Transverse colon (tissue), 4 donors: ENCODE results near the gene OPN3. TPM values are rescaled to one million over a fixed set of nuclear protein-coding genes. Genes with fewer than 3 reads are reported as not detected.

Experiments
- DNase-seq: peaks from one replicate; pipeline ENCODE4 v3.0.0-alpha.2; 2019
- H3K27ac ChIP-seq, 4 donors: fragments of 200-600 bp; sonication (generic); 2 replicates each; pipeline ENCODE4 v1.5.1; 2016 to 2018; ENCODE audit warnings: inconsistent platforms in 4 of 4
- H3K27me3 ChIP-seq: fragments of 200-600 bp; sonication (generic); 2 replicates; pipeline ENCODE4 v1.5.1; 2017; ENCODE audit warnings: inconsistent platforms
- H3K36me3 ChIP-seq, 4 donors: fragments of 200-600 bp; sonication (generic); 2 replicates each; pipeline ENCODE4 v1.5.1; 2017 to 2019; ENCODE audit warnings: inconsistent platforms in 4 of 4
- H3K4me1 ChIP-seq, 4 donors: fragments of 200-600 bp; sonication (generic); 2 replicates each; pipeline ENCODE4 v1.5.1; 2017 to 2020; ENCODE audit warnings: inconsistent platforms in 4 of 4
- H3K4me3 ChIP-seq, 4 donors: fragments of 200-600 bp; sonication (generic); 1 replicate in 1 of 4; 2 replicates in 3 of 4; pipeline versions ENCODE4 v1.5.1 to v1.6.1; 2017 to 2019; ENCODE audit warnings: inconsistent platforms in 4 of 4
- H3K9me3 ChIP-seq, 2 donors: fragments of 200-600 bp; sonication (generic); 2 replicates each; pipeline ENCODE4 v1.5.1; 2017 to 2019; ENCODE audit warnings: inconsistent platforms in 2 of 2
- CTCF ChIP-seq, 5 experiments: fragments of 200-600 bp in 3 of 5; fragments of 450-650 bp in 2 of 5; sonication (generic) in 3 of 5; IDR thresholded peaks; 1 replicate in 2 of 5; 2 replicates in 3 of 5; pipeline ENCODE4 v1.5.1; 2016 to 2017; ENCODE audit warnings: antibody characterized with exemption in 5 of 5, inconsistent platforms in 3 of 5, mild to moderate bottlenecking in 2 of 5, moderate library complexity in 1 of 5
- EP300 ChIP-seq: sonication (generic); formaldehyde crosslinking; IDR thresholded peaks from one replicate; pipeline ENCODE4 v1.6.1; 2017; ENCODE audit warnings: antibody characterized with exemption, low read depth
- POLR2A ChIP-seq: fragments of 450-650 bp; IDR thresholded peaks from one replicate; pipeline ENCODE4 v1.6.1; 2016; ENCODE audit warnings: antibody characterized with exemption, mild to moderate bottlenecking, moderate library complexity
- POLR2AphosphoS5 ChIP-seq, 3 donors: sonication (generic); formaldehyde crosslinking; IDR thresholded peaks; one replicate each; pipeline ENCODE4 v1.6.1; 2016; ENCODE audit warnings: antibody characterized with exemption in 3 of 3
- WGBS, 2 donors: methylation state at CpG; one replicate each; pipeline ENCODE4 v1.1.5; 2018; ENCODE audit warnings: low coverage in 1 of 2; 5-methylcytosine and 5-hydroxymethylcytosine counted together
- in situ Hi-C, 4 donors: fragments of 200-750 bp; cut with MboI; loops; one replicate each; pipeline versions ENCODE4 v1.15.0 to v1.15.1; 2017; ENCODE audit warnings: low sequenced_read_pairs in 3 of 4, low pct_ligation_motif_present in 1 of 4, low pct_unique_long_range_greater_than_20kb in 1 of 4
- intact Hi-C: fragments of 100-400 bp; cut with DNase I; formaldehyde crosslinking; loops from one replicate; pipeline ENCODE4 v1.15.1; 2023; ENCODE audit warnings: low total_unique reads
- total RNA-seq, 4 donors: library from RNA; depleted of rRNA; stranded (reverse); fragments of >200 nt; gene quantifications; one replicate each; pipeline ENCODE4 v1.1.0, GENCODE V29; 2016

The OPN3 gene
- total RNA-seq, 4 donors from 2014 or later: 23.5 to 107 (median 49.3) TPM

GRCh38 chr1:241679961-241680360 lies 39.8 kb upstream of the OPN3 start:
- H3K27me3 ChIP-seq: no peaks in the 10 kb centered on the region
- intact Hi-C loops: no loop called here
- H3K4me3 ChIP-seq: no peak overlapping the region
- WGBS, 2 donors: 57 to 70% methylated on average over 3 of the region's 3 CpGs
- H3K9me3 ChIP-seq: no peaks in the 10 kb centered on the region
- H3K36me3 ChIP-seq: no peaks in the 10 kb centered on the region
- no peak for DNase-seq
- no peak overlapping the region for H3K27ac ChIP-seq
- H3K4me1 ChIP-seq: no peaks in the 10 kb centered on the region
- in situ Hi-C loops: no loop called here
- TF ChIP-seq EP300 (no peak), POLR2A (no peak), POLR2AphosphoS5 (IDR thresholded peaks at IDR 0.05) (no peak), CTCF (IDR thresholded peaks at IDR 0.05) (no peak)

DNA sequence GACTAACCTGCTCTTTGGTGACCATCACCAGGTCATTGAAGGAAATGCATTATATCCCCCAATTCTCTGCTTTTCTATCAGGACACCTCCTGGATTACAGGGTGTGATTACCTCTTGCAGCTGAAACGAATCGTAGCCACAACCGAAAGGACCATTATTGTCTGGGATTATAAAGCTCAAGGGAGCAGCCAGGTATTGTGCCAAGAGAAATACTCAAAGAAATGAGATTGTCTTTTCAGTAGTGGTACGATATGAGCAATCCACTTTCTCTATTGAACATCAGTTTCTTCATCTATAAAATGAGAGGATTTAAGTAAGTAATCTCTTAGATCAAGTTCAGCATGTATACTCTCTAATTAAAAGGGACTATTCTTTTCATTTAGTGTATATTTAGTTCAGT lies 39.2 kb upstream of the OPN3 start:
- H3K27me3 ChIP-seq: no peaks in the 10 kb centered on the region
- intact Hi-C loops: no loop called here
- no peak overlapping the region for H3K4me3 ChIP-seq
- H3K27ac ChIP-seq: no peak overlapping the region
- no peak for DNase-seq
- no peaks in the 10 kb centered on the region for H3K9me3 ChIP-seq
- H3K4me1 ChIP-seq: no peaks in the 10 kb centered on the region
- TF ChIP-seq EP300 (no peak), POLR2AphosphoS5 (IDR thresholded peaks at IDR 0.05) (no peak), CTCF (IDR thresholded peaks at IDR 0.05) (no peak), POLR2A (no peak)
- WGBS, 2 donors: 45 to 68% methylated on average over 4 of the region's 4 CpGs
- in situ Hi-C loops: no loop called here
- H3K36me3 ChIP-seq: no peaks in the 10 kb centered on the region

DNA sequence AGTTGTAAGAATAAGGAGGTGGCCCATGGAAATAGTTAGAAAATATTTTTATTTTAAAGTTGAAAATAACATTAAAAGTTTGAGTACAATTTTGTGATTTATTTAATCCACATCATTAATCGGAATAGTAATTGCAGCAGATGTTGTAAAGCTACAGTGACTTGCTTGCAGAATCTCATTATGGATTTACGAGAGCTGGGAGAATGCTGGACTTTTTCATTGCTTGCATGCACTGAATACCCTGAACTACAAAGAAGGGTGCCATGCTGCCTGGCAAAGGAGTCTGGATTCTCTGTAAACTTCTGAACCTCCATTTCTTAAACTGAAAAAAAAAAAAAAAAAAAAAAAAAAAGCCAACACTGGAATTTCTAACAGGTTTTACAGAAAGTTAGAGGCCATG lies 38.4 kb upstream of the OPN3 start:
- H3K36me3 ChIP-seq: no peaks in the 10 kb centered on the region
- no peaks in the 10 kb centered on the region for H3K4me1 ChIP-seq
- whole genome bisulfite sequencing, 2 donors: 80 to 81% methylated on average over 2 of the region's 2 CpGs
- H3K27me3 ChIP-seq: no peaks in the 10 kb centered on the region
- in situ Hi-C loops: no loop called here
- no peak overlapping the region for H3K4me3 ChIP-seq
- no peak overlapping the region for H3K27ac ChIP-seq
- intact Hi-C loops: no loop called here
- TF ChIP-seq POLR2AphosphoS5 (IDR thresholded peaks at IDR 0.05) (no peak), CTCF (IDR thresholded peaks at IDR 0.05) (no peak), POLR2A (no peak), EP300 (no peak)
- H3K9me3 ChIP-seq: no peaks in the 10 kb centered on the region
- DNase-seq: no peak

- no peaks in the 10 kb centered on the region for H3K27me3 ChIP-seq
- H3K4me3 ChIP-seq: no peak overlapping the region
- DNase-seq: no peak
- no peak for TF ChIP-seq CTCF (IDR thresholded peaks at IDR 0.05)
- TF ChIP-seq POLR2AphosphoS5 (IDR thresholded peaks at IDR 0.05): no peak
- no peak for TF ChIP-seq EP300
- 64 to 81% methylated on average over 5 of the region's 5 CpGs for WGBS, 2 donors
- H3K9me3 ChIP-seq: no peaks in the 10 kb centered on the region
- no peaks in the 10 kb centered on the region for H3K36me3 ChIP-seq
- H3K4me1 ChIP-seq: no peaks in the 10 kb centered on the region
- in situ Hi-C loops (no loop called here), intact Hi-C loops (no loop called here)
- H3K27ac ChIP-seq: no peak overlapping the region
These were observed 37.0 kb upstream of the OPN3 start for GRCh38 chr1:241677201-241677600.
